Loucy (cell line): ENCODE measurements around the gene GAPT.
"Not testable (repeated sequence)": the region's sequence is repeated elsewhere in the genome, so short reads cannot be mapped to it uniquely, and the experiment has no call there.

ENCODE experiments used
- H2AFZ ChIP-seq: fragments of 200-600 bp; sonication (generic); 2 replicates; pipeline ENCODE4 v1.6.0; 2016; ENCODE audit warnings: antibody characterized with exemption, mild to moderate bottlenecking, low read length, moderate library complexity
- H3F3A ChIP-seq: fragments of 200-600 bp; 2 replicates; pipeline ENCODE4 v1.6.0; 2016; ENCODE audit warnings: antibody characterized with exemption, low read depth, mild to moderate bottlenecking
- H3K27me3 ChIP-seq: fragments of 200-600 bp; sonication (generic); 2 replicates; pipeline ENCODE4 v1.6.1; 2014; ENCODE audit warnings: low read length, mild to moderate bottlenecking; ENCODE audit not compliant: insufficient read depth, poor library complexity, severe bottlenecking
- H3K36me3 ChIP-seq: fragments of 200-600 bp; sonication (generic); 2 replicates; pipeline ENCODE4 v1.6.1; 2016; ENCODE audit warnings: low read length; ENCODE audit not compliant: insufficient read depth
- H3K4me1 ChIP-seq: fragments of 200-600 bp; sonication (generic); 2 replicates; pipeline ENCODE4 v1.5.1; 2014; ENCODE audit warnings: low read length, mild to moderate bottlenecking; ENCODE audit not compliant: insufficient read depth, poor library complexity, severe bottlenecking
- H3K4me2 ChIP-seq: fragments of 200-600 bp; sonication (generic); 2 replicates; pipeline ENCODE4 v1.6.0; 2014; ENCODE audit warnings: antibody characterized with exemption, low read length, low read depth, mild to moderate bottlenecking; ENCODE audit not compliant: poor library complexity, severe bottlenecking
- H3K4me3 ChIP-seq: fragments of 200-600 bp; sonication (generic); 2 replicates; pipeline ENCODE4 v1.5.1; 2014; ENCODE audit warnings: low read length, mild to moderate bottlenecking, mixed read lengths; ENCODE audit not compliant: poor library complexity, severe bottlenecking
- H3K79me2 ChIP-seq: fragments of 200-600 bp; sonication (generic); 2 replicates; pipeline ENCODE4 v1.6.1; 2014; ENCODE audit warnings: low read length; ENCODE audit not compliant: insufficient read depth
- H3K9ac ChIP-seq: fragments of 200-600 bp; sonication (generic); 2 replicates; pipeline ENCODE4 v1.6.0; 2014; ENCODE audit warnings: mild to moderate bottlenecking, low read depth, low read length, moderate library complexity; ENCODE audit not compliant: poor library complexity, severe bottlenecking
- H3K9me2 ChIP-seq: fragments of 200-600 bp; sonication (generic); replicated peaks from 2 replicates; pipeline ENCODE4 v1.6.1; 2016; ENCODE audit warnings: low read depth, low read length, mixed read lengths
- H3K9me3 ChIP-seq: fragments of 200-600 bp; sonication (generic); 2 replicates; pipeline ENCODE4 v1.6.1; 2014; ENCODE audit warnings: mild to moderate bottlenecking, antibody characterized with exemption, low read length, low read depth; ENCODE audit not compliant: insufficient read depth
- H4K20me1 ChIP-seq: fragments of 200-600 bp; sonication (generic); 2 replicates; pipeline ENCODE4 v1.6.0; 2014; ENCODE audit warnings: antibody characterized with exemption, low read length, mild to moderate bottlenecking; ENCODE audit not compliant: insufficient read depth, poor library complexity, severe bottlenecking
- CTCF ChIP-seq: fragments of 200-600 bp; sonication (generic); conservative IDR thresholded peaks from 2 replicates; pipeline ENCODE4 v1.5.1; 2014; ENCODE audit warnings: mild to moderate bottlenecking, antibody characterized with exemption, low read length
- EZH2phosphoT487 ChIP-seq: fragments of 200-600 bp; IDR thresholded peaks from 2 replicates; pipeline ENCODE4 v1.6.1; 2018; ENCODE audit warnings: antibody characterized with exemption, mild to moderate bottlenecking, moderate library complexity, borderline replicate concordance

GAPT gene

GRCh38 chr5:58523956-58524355, 32.7 kb downstream of the GAPT start:
- Histone ChIP-seq H3K4me1 (no peaks in the 10 kb centered on the region), H3K9ac (no peak overlapping the region), H3K36me3 (no peaks in the 10 kb centered on the region), H4K20me1 (no peaks in the 10 kb centered on the region), H3F3A (no peaks in the 10 kb centered on the region), H3K4me2 (no peak overlapping the region), H3K9me3 (no peaks in the 10 kb centered on the region), H2AFZ (no peak overlapping the region), H3K9me2 (no peaks in the 10 kb centered on the region), H3K79me2 (no peaks in the 10 kb centered on the region), H3K27me3 (no peaks in the 10 kb centered on the region), H3K4me3 (no peak overlapping the region)
- TF ChIP-seq CTCF, result no peak
- TF ChIP-seq EZH2phosphoT487, result no peak

- no peaks in the 10 kb centered on the region for H3K4me1 ChIP-seq
- H2AFZ ChIP-seq, result no peak overlapping the region
- no peaks in the 10 kb centered on the region for H3F3A ChIP-seq
- no peaks in the 10 kb centered on the region for H3K36me3 ChIP-seq
- H3K27me3 ChIP-seq, result no peaks in the 10 kb centered on the region
- no peaks in the 10 kb centered on the region for H3K9me3 ChIP-seq
- no peak for TF ChIP-seq CTCF
- no peak for TF ChIP-seq EZH2phosphoT487
- H3K4me3 ChIP-seq, result no peak overlapping the region
- no peaks in the 10 kb centered on the region for H3K79me2 ChIP-seq
- no peak overlapping the region for H3K4me2 ChIP-seq
- H4K20me1 ChIP-seq, result no peaks in the 10 kb centered on the region
- no peaks in the 10 kb centered on the region for H3K9me2 ChIP-seq
- no peak overlapping the region for H3K9ac ChIP-seq
Observed at GRCh38 chr5:58524571-58524970, 33.3 kb downstream of the GAPT start.

GRCh38 chr5:58530942-58531490, 39.8 kb downstream of the GAPT start:
- TF ChIP-seq EZH2phosphoT487 (no peak), CTCF (no peak)
- no peak overlapping the region for H2AFZ ChIP-seq

GRCh38 chr5:58541935-58542334, 50.7 kb downstream of the GAPT start:
- not testable (repeated sequence) for H3K27me3 ChIP-seq, H3K9ac ChIP-seq, H3K9me3 ChIP-seq, H3K4me1 ChIP-seq, H3K9me2 ChIP-seq, H3K4me2 ChIP-seq, H4K20me1 ChIP-seq, H3K4me3 ChIP-seq, H3K36me3 ChIP-seq, H2AFZ ChIP-seq, H3F3A ChIP-seq, H3K79me2 ChIP-seq

More at GRCh38 chr5:58530942-58531490, 39.8 kb downstream of the GAPT start:
- H3K27me3 ChIP-seq, result no peaks in the 10 kb centered on the region
- H3K4me2 ChIP-seq, result no peak overlapping the region
- no peak overlapping the region for H3K4me3 ChIP-seq
- H3K9me2 ChIP-seq, result no peaks in the 10 kb centered on the region
- H4K20me1 ChIP-seq, result no peaks in the 10 kb centered on the region
- H3K79me2 ChIP-seq, result no peaks in the 10 kb centered on the region
- no peaks in the 10 kb centered on the region for H3K4me1 ChIP-seq
- H3K9me3 ChIP-seq, result no peaks in the 10 kb centered on the region
- H3K36me3 ChIP-seq, result no peaks in the 10 kb centered on the region
- H3F3A ChIP-seq, result no peaks in the 10 kb centered on the region
- no peak overlapping the region for H3K9ac ChIP-seq
